Measurements from ENCODE around the gene FCER1G.
A peak's percentile ranks its signal among the peaks of the same experiment; 100 is the strongest.
"Not testable (repeated sequence)": the region's sequence is repeated elsewhere in the genome, so short reads cannot be mapped to it uniquely, and the experiment has no call there.

Gene FCER1G

GRCh38 chr1:161222175-161223019 is 7.3 kb downstream of the FCER1G start:
- Histone ChIP-seq H3K4me1 (peaks cover 0 to 19% (median 11%) of the 10 kb centered on the region in 4 donors), H3K4me3 (no peak overlapping the region), H3K27ac (no peak overlapping the region), H3K27me3 (no peaks in the 10 kb centered on the region), H3K36me3 (no peaks in the 10 kb centered on the region), H3K9me3 (no peaks in the 10 kb centered on the region)
- no peak for DNase-seq
- TF ChIP-seq CTCF (IDR thresholded peaks at IDR 0.05) = no peak
- intact Hi-C loops (cut with DNase I; ENCODE audit: low total_unique reads) = no loop called here

GRCh38 chr1:161223805-161224694 is 9.0 kb downstream of the FCER1G start:
- H3K4me1 ChIP-seq = peaks cover 0 to 22% (median 13%) of the 10 kb centered on the region in 4 donors
- no peak overlapping the region for H3K4me3 ChIP-seq
- no peak for DNase-seq
- no peak for TF ChIP-seq CTCF (IDR thresholded peaks at IDR 0.05)
- H3K36me3 ChIP-seq = peaks cover 7 to 13% (median 9%) of the 10 kb centered on the region in 3 donors
- intact Hi-C loops (cut with DNase I; ENCODE audit: low total_unique reads) = no loop called here
- H3K27ac ChIP-seq = no peak overlapping the region
- no peaks in the 10 kb centered on the region for H3K9me3 ChIP-seq
- no peaks in the 10 kb centered on the region for H3K27me3 ChIP-seq

GRCh38 chr1:161224695-161225087 is 9.6 kb downstream of the FCER1G start:
- not testable (repeated sequence) for H3K27ac ChIP-seq, H3K4me3 ChIP-seq, DNase-seq, H3K9me3 ChIP-seq, H3K27me3 ChIP-seq
- Histone ChIP-seq H3K4me1 (peaks cover 0 to 22% (median 13%) of the 10 kb centered on the region in 4 donors), H3K36me3 (peaks cover 9 to 19% (median 16%) of the 10 kb centered on the region in 3 donors)
- intact Hi-C loops (cut with DNase I; ENCODE audit: low total_unique reads) = loop anchor here (5.0 kb wide), 2 partner anchors 83 to 158 kb away; partner anchors contain the start of gene MPZ

GRCh38 chr1:161225178-161225533 is 10.1 kb downstream of the FCER1G start:
- Histone ChIP-seq H3K4me3 (no peak overlapping the region), H3K36me3 (peaks cover 9 to 24% (median 20%) of the 10 kb centered on the region in 3 donors), H3K27me3 (no peaks in the 10 kb centered on the region), H3K27ac (peak overlapping the region in 1 of 2 donors; percentile 43), H3K9me3 (no peaks in the 10 kb centered on the region), H3K4me1 (peaks cover 0 to 22% (median 13%) of the 10 kb centered on the region in 4 donors)
- intact Hi-C loops (cut with DNase I; ENCODE audit: low total_unique reads) = loop anchor here (5.0 kb wide), 2 partner anchors 82 to 157 kb away; partner anchors contain the start of gene MPZ
- DNase-seq = no peak
- no peak for TF ChIP-seq CTCF (IDR thresholded peaks at IDR 0.05)

- Histone ChIP-seq H3K36me3 (peaks cover 9 to 29% (median 22%) of the 10 kb centered on the region in 3 donors), H3K9me3 (no peaks in the 10 kb centered on the region), H3K27ac (peak within 1 kb of the TSS; percentile 63 to 64), H3K4me3 (peak within 1 kb of the TSS; percentile 57 to 68), H3K27me3 (no peaks in the 10 kb centered on the region), H3K4me1 (peaks cover 0 to 22% (median 13%) of the 10 kb centered on the region in 4 donors)
- intact Hi-C loops (cut with DNase I; ENCODE audit: low total_unique reads) = loop anchor here (5.0 kb wide), 2 partner anchors 82 to 157 kb away; partner anchors contain the start of gene MPZ
- TF ChIP-seq CTCF (IDR thresholded peaks at IDR 0.05) = peak; percentile 25 to 35
- DNase-seq = peak; percentile 93 to 95
These were observed 10.6 kb downstream of the FCER1G start, which contains the start of gene TOMM40L for GRCh38 chr1:161225534-161226319. TOMM40L (plus strand) TSS chr1:161226060; CDS start chr1:161226490, 430 bp downstream.

Measured in tibial artery (tissue), 4 donors.